ENCODE data around the gene HOXC11. TPM values are rescaled to one million over a fixed set of nuclear protein-coding genes. Genes with fewer than 3 reads are reported as not detected.
A peak's percentile ranks its signal among the peaks of the same experiment; 100 is the strongest.

The HOXC11 gene
- total RNA-seq, 1 donor from 2014 or later, result not detected

DNA sequence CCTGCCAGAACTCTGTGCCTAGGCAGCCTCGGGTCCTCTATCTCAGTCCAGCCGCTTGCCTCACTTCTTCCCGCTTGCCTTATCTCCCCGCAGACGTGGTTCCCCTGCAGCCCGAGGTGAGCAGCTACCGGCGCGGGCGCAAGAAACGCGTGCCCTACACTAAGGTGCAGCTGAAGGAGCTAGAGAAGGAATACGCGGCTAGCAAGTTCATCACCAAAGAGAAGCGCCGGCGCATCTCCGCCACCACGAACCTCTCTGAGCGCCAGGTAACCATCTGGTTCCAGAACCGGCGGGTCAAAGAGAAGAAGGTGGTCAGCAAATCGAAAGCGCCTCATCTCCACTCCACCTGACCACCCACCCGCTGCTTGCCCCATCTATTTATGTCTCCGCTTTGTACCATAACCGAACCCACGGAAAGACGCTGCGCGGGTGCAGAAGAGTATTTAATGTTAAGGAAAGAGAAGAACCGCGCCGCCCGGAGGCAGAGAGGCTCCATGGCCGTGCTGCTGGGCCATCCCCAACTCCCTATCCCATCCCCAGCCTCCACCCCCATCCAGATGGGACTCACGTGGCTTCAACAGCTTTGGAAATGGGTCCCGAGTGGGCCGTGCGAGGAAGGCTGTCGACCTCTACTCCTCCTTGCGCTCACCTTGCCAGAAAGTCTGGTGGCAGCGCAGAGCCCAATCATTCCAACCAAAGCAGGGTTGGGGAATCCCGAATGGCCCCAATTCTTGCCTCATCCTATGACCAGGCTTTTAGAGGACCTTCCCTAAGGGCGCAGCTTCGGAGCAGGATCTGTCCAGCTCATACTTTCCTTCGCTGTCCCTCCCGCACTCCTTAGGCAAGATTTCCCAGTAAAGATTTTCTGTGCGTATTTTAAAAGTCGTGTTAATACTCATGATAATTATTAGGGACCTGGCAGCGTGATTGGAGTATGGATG, 27.7 kb upstream of the HOXC11 start:
- DNase-seq (ENCODE audit: low spot score), result no peak
- TF ChIP-seq, protein P1, sequence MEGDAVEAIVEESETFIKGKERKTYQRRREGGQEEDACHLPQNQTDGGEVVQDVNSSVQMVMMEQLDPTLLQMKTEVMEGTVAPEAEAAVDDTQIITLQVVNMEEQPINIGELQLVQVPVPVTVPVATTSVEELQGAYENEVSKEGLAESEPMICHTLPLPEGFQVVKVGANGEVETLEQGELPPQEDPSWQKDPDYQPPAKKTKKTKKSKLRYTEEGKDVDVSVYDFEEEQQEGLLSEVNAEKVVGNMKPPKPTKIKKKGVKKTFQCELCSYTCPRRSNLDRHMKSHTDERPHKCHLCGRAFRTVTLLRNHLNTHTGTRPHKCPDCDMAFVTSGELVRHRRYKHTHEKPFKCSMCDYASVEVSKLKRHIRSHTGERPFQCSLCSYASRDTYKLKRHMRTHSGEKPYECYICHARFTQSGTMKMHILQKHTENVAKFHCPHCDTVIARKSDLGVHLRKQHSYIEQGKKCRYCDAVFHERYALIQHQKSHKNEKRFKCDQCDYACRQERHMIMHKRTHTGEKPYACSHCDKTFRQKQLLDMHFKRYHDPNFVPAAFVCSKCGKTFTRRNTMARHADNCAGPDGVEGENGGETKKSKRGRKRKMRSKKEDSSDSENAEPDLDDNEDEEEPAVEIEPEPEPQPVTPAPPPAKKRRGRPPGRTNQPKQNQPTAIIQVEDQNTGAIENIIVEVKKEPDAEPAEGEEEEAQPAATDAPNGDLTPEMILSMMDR (IDR thresholded peaks at IDR 0.05), result peak; percentile 5
- TF ChIP-seq EZH2 (IDR thresholded peaks at IDR 0.05) (peak; percentile 89), EZH2phosphoT487 (IDR thresholded peaks at IDR 0.05) (peak; percentile 87)
- H2AFZ ChIP-seq (replicated peaks), result no peak overlapping the region
- no peaks in the 10 kb centered on the region for H3K4me1 ChIP-seq
- H3K4me3 Mint-ChIP-seq, result no peak overlapping the region
- H3F3A ChIP-seq (ENCODE audit: low read depth), result no peaks in the 10 kb centered on the region
- no peak overlapping the region for H3K4me2 ChIP-seq
- H3K9me3 Mint-ChIP-seq, result peaks cover 9% of the 10 kb centered on the region
- H3K36me3 Mint-ChIP-seq, result no peaks in the 10 kb centered on the region
- no peaks in the 10 kb centered on the region for H3K79me2 ChIP-seq (ENCODE audit: low read depth)
- no peak overlapping the region for H3K9ac ChIP-seq
- no peaks in the 10 kb centered on the region for H3K36me3 ChIP-seq
- H3K27ac ChIP-seq, result no peak overlapping the region
- peaks cover 96% of the 10 kb centered on the region for H3K27me3 Mint-ChIP-seq (ENCODE audit: insufficient read depth, low read depth)
- no peak overlapping the region for H3K4me3 ChIP-seq
- no peaks in the 10 kb centered on the region for H3K9me3 ChIP-seq (ENCODE audit: low read depth)
- no peak overlapping the region for H3K27ac Mint-ChIP-seq
- peaks cover 100% of the 10 kb centered on the region for H3K27me3 ChIP-seq
- peaks cover 16% of the 10 kb centered on the region for H4K20me1 ChIP-seq (ENCODE audit: low read depth)
- no peaks in the 10 kb centered on the region for H3K4me1 Mint-ChIP-seq

DNA sequence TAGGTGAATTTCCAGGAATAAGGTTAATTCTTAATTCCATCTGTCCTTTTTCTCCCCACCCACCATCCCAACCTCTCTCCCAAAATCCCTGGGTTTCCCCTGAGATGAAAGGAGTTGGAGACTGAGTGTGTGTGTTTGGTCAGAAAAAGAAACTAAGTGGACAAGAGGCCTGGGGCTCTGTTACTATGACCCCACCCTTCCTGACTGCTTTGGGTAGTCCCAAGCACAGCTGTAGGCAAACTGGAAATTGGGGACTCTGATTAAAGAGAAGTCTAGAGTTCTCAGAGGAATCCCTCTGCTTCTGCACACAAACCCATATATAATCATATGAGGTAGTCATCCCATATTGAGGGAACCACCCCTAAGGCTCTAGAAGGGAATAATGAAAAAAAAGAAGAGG, 25.2 kb upstream of the HOXC11 start:
- Mint-ChIP-seq H3K9me3 (peaks cover 6% of the 10 kb centered on the region), H3K4me3 (no peak overlapping the region), H3K36me3 (no peaks in the 10 kb centered on the region), H3K27me3 (ENCODE audit: insufficient read depth, low read depth) (peaks cover 99% of the 10 kb centered on the region), H3K4me1 (no peaks in the 10 kb centered on the region), H3K27ac (no peak overlapping the region)
- no peaks in the 10 kb centered on the region for H3K79me2 ChIP-seq (ENCODE audit: low read depth)
- H3K27ac ChIP-seq, result no peak overlapping the region
- DNase-seq (ENCODE audit: low spot score), result no peak
- TF ChIP-seq EZH2 (IDR thresholded peaks at IDR 0.05) (no peak), EZH2phosphoT487 (IDR thresholded peaks at IDR 0.05) (no peak)
- TF ChIP-seq, protein P1 (IDR thresholded peaks at IDR 0.05), result no peak
- H3K27me3 ChIP-seq, result peaks cover 100% of the 10 kb centered on the region
- no peaks in the 10 kb centered on the region for H3K4me1 ChIP-seq
- H3K4me3 ChIP-seq, result no peak overlapping the region
- H3F3A ChIP-seq (ENCODE audit: low read depth), result peaks cover 4% of the 10 kb centered on the region
- H2AFZ ChIP-seq (replicated peaks), result no peak overlapping the region
- H3K4me2 ChIP-seq, result no peak overlapping the region
- H4K20me1 ChIP-seq (ENCODE audit: low read depth), result peaks cover 40% of the 10 kb centered on the region
- no peaks in the 10 kb centered on the region for H3K9me3 ChIP-seq (ENCODE audit: low read depth)
- H3K9ac ChIP-seq, result no peak overlapping the region
- H3K36me3 ChIP-seq, result no peaks in the 10 kb centered on the region

DNA sequence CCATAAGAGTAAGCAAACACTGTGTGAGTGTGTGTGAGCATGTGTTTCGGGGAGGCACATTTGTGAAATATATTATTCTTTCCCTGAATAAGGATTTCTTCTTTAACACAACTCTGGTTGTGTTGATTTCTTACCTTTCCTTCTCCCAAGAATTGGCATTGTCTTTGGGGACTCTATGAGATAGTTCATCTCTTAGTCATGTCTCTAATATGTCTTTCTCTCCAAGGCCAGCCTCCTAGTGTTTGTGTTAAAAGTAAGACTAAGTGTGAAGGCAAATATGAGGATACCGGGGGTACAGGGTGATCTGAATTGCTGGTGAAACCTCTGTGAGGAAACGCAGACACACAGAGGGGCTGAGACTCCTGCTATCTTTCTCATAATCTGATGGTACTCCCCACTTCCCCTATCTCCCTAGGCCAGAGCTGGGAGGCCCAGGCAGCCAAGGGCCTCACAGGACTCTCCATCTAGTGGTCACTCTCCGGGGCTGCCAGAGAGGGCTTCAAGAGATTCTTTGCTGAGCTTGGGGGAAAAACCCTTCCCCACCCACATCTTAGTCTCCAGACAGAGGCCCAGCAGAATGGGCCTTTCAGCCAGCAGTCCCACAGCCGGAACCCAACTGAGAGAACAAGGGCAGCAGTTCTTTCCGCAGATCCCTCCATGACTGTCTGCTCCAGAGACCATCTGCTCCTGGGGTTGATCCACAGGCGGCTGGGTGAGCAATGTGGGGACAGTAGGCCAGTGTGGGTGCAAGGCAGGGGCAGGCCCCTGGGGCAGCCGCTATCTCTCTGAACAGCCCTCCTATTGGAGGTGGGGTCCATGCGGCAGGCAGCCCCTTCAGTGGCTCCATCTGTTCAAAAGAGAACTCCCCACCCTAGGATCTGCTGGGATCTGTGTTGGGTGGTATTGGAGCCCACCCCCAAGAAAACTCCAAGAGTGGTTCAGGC, 24.0 kb upstream of the HOXC11 start:
- no peak for TF ChIP-seq EZH2 (IDR thresholded peaks at IDR 0.05)
- TF ChIP-seq, protein P1 (IDR thresholded peaks at IDR 0.05), result no peak
- Histone ChIP-seq H3K4me3 (no peak overlapping the region), H3K4me1 (no peaks in the 10 kb centered on the region), H3K9me3 (ENCODE audit: low read depth) (no peaks in the 10 kb centered on the region), H3K9ac (no peak overlapping the region), H2AFZ (replicated peaks) (no peak overlapping the region), H3F3A (ENCODE audit: low read depth) (peaks cover 5% of the 10 kb centered on the region), H3K36me3 (no peaks in the 10 kb centered on the region), H3K4me2 (no peak overlapping the region), H4K20me1 (ENCODE audit: low read depth) (peaks cover 50% of the 10 kb centered on the region), H3K27me3 (peaks cover 100% of the 10 kb centered on the region), H3K79me2 (ENCODE audit: low read depth) (no peaks in the 10 kb centered on the region), H3K27ac (no peak overlapping the region)
- H3K4me3 Mint-ChIP-seq, result no peak overlapping the region
- H3K27ac Mint-ChIP-seq, result no peak overlapping the region
- DNase-seq (ENCODE audit: low spot score), result no peak
- peaks cover 99% of the 10 kb centered on the region for H3K27me3 Mint-ChIP-seq (ENCODE audit: insufficient read depth, low read depth)
- peaks cover 4% of the 10 kb centered on the region for H3K9me3 Mint-ChIP-seq
- H3K4me1 Mint-ChIP-seq, result no peaks in the 10 kb centered on the region
- H3K36me3 Mint-ChIP-seq, result no peaks in the 10 kb centered on the region

Data from neural progenitor cell (in vitro differentiated cells).